PC-9 (cell line): ENCODE data around the gene BMP8B.
"Not testable (repeated sequence)": the region's sequence is repeated elsewhere in the genome, so short reads cannot be mapped to it uniquely, and the experiment has no call there.

ENCODE experiments used
- CTCF ChIP-seq: fragments of 200-600 bp; sonication (generic); conservative IDR thresholded peaks from 2 replicates; pipeline ENCODE4 v1.6.1; 2017; ENCODE audit warnings: mixed run types, antibody characterized with exemption, mild to moderate bottlenecking, moderate library complexity
- EZH2 ChIP-seq: fragments of 200-600 bp; sonication (generic); IDR thresholded peaks from 2 replicates; pipeline ENCODE4 v1.8.0; 2017; ENCODE audit warnings: antibody characterized with exemption, low read depth

- not testable (repeated sequence) for TF ChIP-seq CTCF, EZH2
Measured at GRCh38 chr1:39786303-39787107, 2.2 kb downstream of the BMP8B start.
